ENCODE results near the gene SPARC. TPM values are rescaled to one million over a fixed set of nuclear protein-coding genes. Genes with fewer than 3 reads are reported as not detected.

Gene SPARC
- total RNA-seq, 1 donor from 2014 or later, result 92.5 TPM

- DNase-seq (ENCODE audit: low read depth in 2 of 2), result peak in 1 of 2 donors; percentile 41
These were observed 25.9 kb downstream of the SPARC start for GRCh38 chr5:151660616-151661495.

DNA sequence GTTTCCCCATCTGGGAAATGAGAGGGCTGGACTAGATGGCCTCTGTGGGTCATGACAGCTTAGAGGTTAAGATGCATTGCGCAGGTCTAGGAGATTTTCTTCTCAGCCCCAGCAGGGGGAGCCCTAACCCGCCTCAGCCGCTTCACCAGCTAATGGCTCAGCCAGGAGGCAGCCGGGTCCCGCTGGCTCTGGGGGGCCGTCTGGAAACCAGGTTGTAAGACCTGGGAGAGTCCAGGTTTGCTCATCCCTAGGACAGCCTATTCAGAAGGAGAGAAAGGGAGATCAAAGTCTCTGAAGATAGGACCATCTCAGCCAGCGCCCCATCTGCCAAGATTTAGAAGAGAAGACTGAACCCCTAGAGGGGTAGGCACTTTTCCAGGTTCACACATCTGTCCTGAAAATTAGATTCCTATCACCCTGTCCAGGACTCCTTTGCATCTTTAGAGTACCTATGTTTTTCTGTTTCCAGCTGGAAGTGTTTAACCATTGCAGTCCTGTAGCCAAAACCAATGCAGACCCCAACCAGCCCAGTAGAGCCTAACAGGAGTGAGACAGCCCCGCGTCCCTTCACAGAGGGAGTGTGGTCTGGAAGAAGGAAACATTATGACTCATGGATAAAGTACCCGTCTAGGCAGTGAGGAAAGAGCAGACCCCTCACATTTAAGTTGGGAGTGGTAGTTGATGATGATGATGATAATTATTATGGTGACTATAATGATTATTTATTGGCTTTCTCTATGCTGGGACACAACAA is 27.5 kb downstream of the SPARC start:
- peak; percentile 85 to 86 for DNase-seq (ENCODE audit: low read depth in 2 of 2)

GRCh38 chr5:151657114-151657513 is 29.6 kb downstream of the SPARC start:
- no peak for DNase-seq (ENCODE audit: low read depth in 2 of 2)

GRCh38 chr5:151656311-151656710 is 30.4 kb downstream of the SPARC start:
- DNase-seq (ENCODE audit: low read depth in 2 of 2), result peak in 1 of 2 donors; percentile 41

- peak; percentile 81 for DNase-seq (ENCODE audit: low read depth in 2 of 2)
These were observed 34.6 kb downstream of the SPARC start for GRCh38 chr5:151651997-151652645.

DNA sequence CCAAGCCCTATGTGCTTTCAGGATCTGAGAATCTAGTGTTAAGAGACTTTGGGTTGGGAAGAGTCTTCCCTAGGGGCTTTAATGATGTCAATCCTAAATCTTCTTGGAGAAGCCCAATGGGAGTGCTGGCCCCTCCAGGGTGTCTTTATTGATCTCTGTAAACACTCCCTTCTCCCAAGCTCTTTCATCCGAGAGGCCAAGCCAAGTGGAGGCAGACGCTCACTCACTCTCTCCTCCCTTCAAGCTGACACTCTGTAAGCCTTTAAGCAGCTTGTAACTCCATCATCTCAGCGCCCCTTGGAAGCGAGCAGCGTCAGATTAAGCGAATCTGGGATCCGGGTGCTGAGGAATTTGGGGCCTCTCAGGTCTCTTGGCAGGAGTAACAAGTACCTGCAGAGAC is 37.7 kb downstream of the SPARC start:
- DNase-seq (ENCODE audit: low read depth in 2 of 2), result no peak

GRCh38 chr5:151648089-151648488 is 38.6 kb downstream of the SPARC start:
- DNase-seq (ENCODE audit: low read depth in 2 of 2), result no peak

DNA sequence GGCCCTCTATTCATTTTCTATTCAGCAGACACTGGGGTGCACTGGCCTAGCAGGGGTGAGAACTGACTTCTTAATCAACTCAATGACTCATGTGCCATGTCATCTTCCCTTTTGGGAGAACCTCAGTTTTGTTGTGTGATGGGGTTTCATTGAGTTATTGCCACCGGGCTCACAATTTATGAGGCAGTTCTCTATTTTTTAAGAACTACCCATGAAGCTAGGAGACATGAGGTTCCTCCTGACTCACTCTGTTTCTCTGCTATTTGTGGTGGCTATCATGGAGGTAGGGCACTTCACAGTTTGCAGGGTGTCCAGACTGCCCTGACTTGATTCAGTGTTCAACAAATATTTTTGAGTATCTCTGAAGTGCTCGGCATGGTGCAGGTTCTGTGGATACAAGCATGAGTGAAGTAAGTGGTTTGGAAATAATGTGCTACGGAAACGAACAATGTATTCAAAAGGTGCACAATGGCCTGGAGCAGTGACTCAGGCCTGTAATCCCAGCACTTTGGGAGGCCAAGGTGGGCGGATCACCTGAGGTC is 39.3 kb downstream of the SPARC start:
- DNase-seq (ENCODE audit: low read depth in 2 of 2), result no peak

GRCh38 chr5:151646334-151646733 is 40.4 kb downstream of the SPARC start:
- DNase-seq (ENCODE audit: low read depth in 2 of 2), result no peak

DNA sequence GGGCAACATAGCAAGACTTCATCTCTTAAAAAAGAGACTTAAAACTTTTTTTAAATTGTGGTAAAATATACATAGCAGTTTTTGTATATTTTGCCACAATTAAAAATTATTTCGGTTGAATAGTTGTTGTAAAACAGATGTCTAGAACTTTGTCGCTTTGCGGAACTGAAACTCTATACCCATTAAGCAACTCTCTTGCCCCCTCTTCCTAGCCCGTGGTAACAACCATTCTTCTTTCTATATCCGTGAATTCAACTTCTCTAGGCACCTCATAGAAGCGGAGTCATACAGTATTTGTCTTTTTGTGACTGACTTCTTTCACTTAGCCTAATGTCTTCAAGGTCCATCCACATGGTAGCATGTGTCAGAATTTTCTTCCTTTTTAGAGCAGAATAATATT is 43.3 kb downstream of the SPARC start:
- no peak for DNase-seq (ENCODE audit: low read depth in 2 of 2)

GRCh38 chr5:151642472-151643140 is 44.1 kb downstream of the SPARC start:
- DNase-seq (ENCODE audit: low read depth in 2 of 2), result no peak

GRCh38 chr5:151638619-151639018 is 48.1 kb downstream of the SPARC start:
- no peak for DNase-seq (ENCODE audit: low read depth in 2 of 2)

DNA sequence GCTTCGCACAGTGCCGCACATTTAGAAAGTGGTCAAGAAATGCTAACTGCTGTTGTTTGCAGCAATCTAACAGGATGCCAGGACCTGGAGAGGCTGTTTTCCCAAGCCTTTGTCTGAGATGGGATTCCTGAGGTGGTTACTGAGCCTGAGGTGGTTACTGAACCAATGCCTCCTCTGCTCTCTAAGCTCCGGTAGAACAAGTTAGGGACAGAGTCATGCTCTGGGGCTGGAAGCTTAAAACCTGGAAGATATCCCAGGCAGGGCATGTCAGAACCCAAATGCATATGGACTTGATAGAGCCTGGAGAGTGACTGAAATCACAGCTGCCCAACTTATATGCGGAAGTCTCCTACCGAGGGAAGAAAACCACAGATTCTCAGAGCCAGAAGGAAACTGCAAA is 49.0 kb downstream of the SPARC start:
- DNase-seq (ENCODE audit: low read depth in 2 of 2), result no peak

GRCh38 chr5:151633892-151634291 is 52.8 kb downstream of the SPARC start:
- DNase-seq (ENCODE audit: low read depth in 2 of 2), result no peak

DNA sequence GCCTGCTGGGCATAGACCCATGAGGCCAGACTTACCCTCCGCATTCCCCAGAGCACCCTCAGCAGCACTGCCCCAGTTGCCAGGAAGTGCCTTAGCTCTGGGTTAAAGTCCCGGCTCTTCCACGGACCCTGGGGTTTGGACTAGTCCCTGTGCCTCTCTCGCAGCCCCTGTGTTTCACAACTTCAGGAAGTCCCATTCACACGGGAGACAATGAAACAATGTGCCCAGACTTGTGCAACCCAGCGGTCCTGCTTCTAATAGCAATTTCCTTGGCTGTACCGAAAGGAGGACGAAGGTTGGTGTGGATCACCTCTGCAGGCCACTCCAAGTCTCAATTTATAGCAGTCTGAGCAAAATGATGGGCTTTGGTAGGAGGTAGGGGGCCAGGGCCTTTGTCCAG is 53.8 kb downstream of the SPARC start:
- DNase-seq (ENCODE audit: low read depth in 2 of 2), result no peak

- DNase-seq (ENCODE audit: low read depth in 2 of 2), result no peak
These were observed 54.2 kb downstream of the SPARC start for GRCh38 chr5:151632524-151632923.

- DNase-seq (ENCODE audit: low read depth in 2 of 2), result no peak
These were observed 54.8 kb downstream of the SPARC start for GRCh38 chr5:151631941-151632340.

- peak in 1 of 2 donors; percentile 12 for DNase-seq (ENCODE audit: low read depth in 2 of 2)
These were observed 56.6 kb downstream of the SPARC start for GRCh38 chr5:151630088-151630487.

- DNase-seq (ENCODE audit: low read depth in 2 of 2), result no peak
These were observed 58.4 kb downstream of the SPARC start for GRCh38 chr5:151628112-151628823.

- no peak for DNase-seq (ENCODE audit: low read depth in 2 of 2)
These were observed 59.1 kb downstream of the SPARC start for GRCh38 chr5:151627650-151628049.

GRCh38 chr5:151625285-151625684 is 61.4 kb downstream of the SPARC start:
- DNase-seq (ENCODE audit: low read depth in 2 of 2), result no peak

All from lung microvascular endothelial cell (primary cell).